DOHH2 (cell line): ENCODE measurements around the gene AMFR.
A peak's percentile ranks its signal among the peaks of the same experiment; 100 is the strongest.

Experiments used
- H3F3A ChIP-seq: fragments of 200-600 bp; sonication (generic), shearing (Covaris generic); 2 replicates; pipeline ENCODE4 v1.6.0; 2016; ENCODE audit warnings: antibody characterized with exemption, mild to moderate bottlenecking; ENCODE audit not compliant: control insufficient read depth, insufficient read depth
- H3K27ac ChIP-seq: fragments of 200-600 bp; sonication (generic); 2 replicates; pipeline ENCODE4 v1.5.1; 2014; ENCODE audit warnings: low read depth, mild to moderate bottlenecking, low read length, moderate library complexity
- H3K27me3 ChIP-seq: fragments of 200-600 bp; sonication (generic); 2 replicates; pipeline ENCODE4 v1.6.1; 2014; ENCODE audit warnings: mild to moderate bottlenecking, low read length, mixed read lengths; ENCODE audit not compliant: control insufficient read depth
- H3K36me3 ChIP-seq: fragments of 200-600 bp; sonication (generic); 2 replicates; pipeline ENCODE4 v1.6.1; 2014; ENCODE audit warnings: mild to moderate bottlenecking, low read length, moderate library complexity, mixed read lengths; ENCODE audit not compliant: control insufficient read depth
- H3K4me1 ChIP-seq: fragments of 200-600 bp; sonication (generic); 2 replicates; pipeline ENCODE4 v1.6.1; 2014; ENCODE audit warnings: mild to moderate bottlenecking, low read length, mixed read lengths; ENCODE audit not compliant: control insufficient read depth
- H3K4me2 ChIP-seq: fragments of 200-600 bp; sonication (generic); 2 replicates; pipeline ENCODE4 v1.6.0; 2014; ENCODE audit warnings: mild to moderate bottlenecking, low read length, moderate library complexity
- H3K4me3 ChIP-seq: fragments of 200-600 bp; sonication (generic); 2 replicates; pipeline ENCODE4 v1.5.1; 2014; ENCODE audit warnings: mild to moderate bottlenecking, low read length, mixed read lengths
- H3K79me2 ChIP-seq: fragments of 200-600 bp; sonication (generic); 2 replicates; pipeline ENCODE4 v1.6.1; 2014; ENCODE audit warnings: mild to moderate bottlenecking, low read length, mixed read lengths; ENCODE audit not compliant: control insufficient read depth
- H3K9me2 ChIP-seq: fragments of 200-600 bp; sonication (generic); replicated peaks from 2 replicates; pipeline ENCODE4 v1.6.1; 2014; ENCODE audit warnings: mild to moderate bottlenecking, low read length, mixed read lengths; ENCODE audit not compliant: control insufficient read depth
- H3K9me3 ChIP-seq: fragments of 200-600 bp; sonication (generic); 2 replicates; pipeline ENCODE4 v1.6.1; 2014; ENCODE audit warnings: antibody characterized with exemption, low read length, mixed read lengths; ENCODE audit not compliant: control insufficient read depth, insufficient read depth
- H4K20me1 ChIP-seq: fragments of 200-600 bp; sonication (generic); 2 replicates; pipeline ENCODE4 v1.6.0; 2014; ENCODE audit warnings: low read depth, mild to moderate bottlenecking, antibody characterized with exemption, low read length, moderate library complexity; ENCODE audit not compliant: control insufficient read depth, insufficient read depth
- EZH2phosphoT487 ChIP-seq: fragments of 200-600 bp; sonication (generic); IDR thresholded peaks from 2 replicates; pipeline ENCODE4 v1.6.1; 2017; ENCODE audit warnings: borderline replicate concordance, mild to moderate bottlenecking, antibody characterized with exemption, low read length, moderate library complexity, mixed read lengths
- TF ChIP-seq, protein P1 (sequence below): fragments of 200-600 bp; sonication (generic); IDR thresholded peaks from one replicate; pipeline ENCODE4 v1.5.1; 2014; ENCODE audit warnings: antibody characterized with exemption, mild to moderate bottlenecking, low read depth, low read length; ENCODE audit not compliant: poor library complexity, severe bottlenecking

Gene AMFR

DNA sequence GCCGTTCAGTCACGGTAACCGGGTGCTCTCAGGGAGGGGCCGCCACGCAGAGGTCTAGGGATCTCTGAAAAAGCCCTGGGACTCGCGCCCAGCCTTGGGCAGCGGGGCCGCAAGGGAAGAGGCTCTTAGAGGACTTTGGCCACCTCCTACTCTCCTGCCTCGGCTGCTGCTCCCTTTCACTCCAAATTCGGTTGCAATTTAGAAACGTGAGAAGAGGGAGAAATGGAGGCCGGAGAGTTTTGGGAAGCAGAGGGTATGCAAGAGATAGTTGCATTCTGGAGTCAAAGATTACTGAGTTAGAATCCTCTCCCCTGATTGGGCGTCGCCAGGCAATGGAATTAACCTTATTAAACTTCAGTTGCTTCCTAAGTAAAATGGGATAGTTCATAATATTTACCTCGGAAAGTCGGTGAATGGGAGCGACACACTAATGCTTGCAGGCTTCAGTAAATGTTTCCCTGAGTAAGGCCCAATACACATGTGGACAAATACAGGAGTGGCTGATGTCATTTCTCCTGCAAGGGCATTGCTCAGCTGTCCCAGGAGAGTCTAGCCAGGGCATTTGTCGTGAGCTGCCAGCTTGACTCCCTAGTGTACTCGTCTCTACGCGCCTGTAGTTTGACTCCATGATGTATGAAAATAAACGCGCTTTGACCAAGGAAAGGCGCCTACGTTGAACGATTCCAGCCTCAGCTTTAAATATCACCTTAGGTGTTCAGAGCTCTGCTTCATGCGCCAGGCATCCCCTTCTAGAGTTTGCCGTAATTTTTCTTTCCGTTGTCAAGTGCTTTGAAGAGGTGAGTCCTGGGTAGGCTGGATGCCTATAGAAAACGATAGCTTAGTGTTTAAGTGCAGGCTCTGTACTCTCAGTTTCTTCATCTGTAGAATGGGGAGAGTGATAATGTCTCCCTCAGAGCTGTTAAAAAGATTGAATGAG is 26.7 kb upstream of the AMFR start:
- H3K4me3 ChIP-seq = peak overlapping the region; percentile 79
- no peaks in the 10 kb centered on the region for H3K27me3 ChIP-seq
- H3F3A ChIP-seq = no peaks in the 10 kb centered on the region
- peaks cover 77% of the 10 kb centered on the region for H3K79me2 ChIP-seq
- peaks cover 80% of the 10 kb centered on the region for H3K36me3 ChIP-seq
- H3K9me3 ChIP-seq = no peaks in the 10 kb centered on the region
- H3K4me2 ChIP-seq = peak overlapping the region; percentile 89
- peaks cover 37% of the 10 kb centered on the region for H3K4me1 ChIP-seq
- no peak for TF ChIP-seq EZH2phosphoT487
- TF ChIP-seq, protein P1, sequence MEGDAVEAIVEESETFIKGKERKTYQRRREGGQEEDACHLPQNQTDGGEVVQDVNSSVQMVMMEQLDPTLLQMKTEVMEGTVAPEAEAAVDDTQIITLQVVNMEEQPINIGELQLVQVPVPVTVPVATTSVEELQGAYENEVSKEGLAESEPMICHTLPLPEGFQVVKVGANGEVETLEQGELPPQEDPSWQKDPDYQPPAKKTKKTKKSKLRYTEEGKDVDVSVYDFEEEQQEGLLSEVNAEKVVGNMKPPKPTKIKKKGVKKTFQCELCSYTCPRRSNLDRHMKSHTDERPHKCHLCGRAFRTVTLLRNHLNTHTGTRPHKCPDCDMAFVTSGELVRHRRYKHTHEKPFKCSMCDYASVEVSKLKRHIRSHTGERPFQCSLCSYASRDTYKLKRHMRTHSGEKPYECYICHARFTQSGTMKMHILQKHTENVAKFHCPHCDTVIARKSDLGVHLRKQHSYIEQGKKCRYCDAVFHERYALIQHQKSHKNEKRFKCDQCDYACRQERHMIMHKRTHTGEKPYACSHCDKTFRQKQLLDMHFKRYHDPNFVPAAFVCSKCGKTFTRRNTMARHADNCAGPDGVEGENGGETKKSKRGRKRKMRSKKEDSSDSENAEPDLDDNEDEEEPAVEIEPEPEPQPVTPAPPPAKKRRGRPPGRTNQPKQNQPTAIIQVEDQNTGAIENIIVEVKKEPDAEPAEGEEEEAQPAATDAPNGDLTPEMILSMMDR = no peak
- peaks cover 33% of the 10 kb centered on the region; the same call in 1 of the 2 replicates for H4K20me1 ChIP-seq
- H3K9me2 ChIP-seq = no peaks in the 10 kb centered on the region
- H3K27ac ChIP-seq = peak overlapping the region; percentile 82

DNA sequence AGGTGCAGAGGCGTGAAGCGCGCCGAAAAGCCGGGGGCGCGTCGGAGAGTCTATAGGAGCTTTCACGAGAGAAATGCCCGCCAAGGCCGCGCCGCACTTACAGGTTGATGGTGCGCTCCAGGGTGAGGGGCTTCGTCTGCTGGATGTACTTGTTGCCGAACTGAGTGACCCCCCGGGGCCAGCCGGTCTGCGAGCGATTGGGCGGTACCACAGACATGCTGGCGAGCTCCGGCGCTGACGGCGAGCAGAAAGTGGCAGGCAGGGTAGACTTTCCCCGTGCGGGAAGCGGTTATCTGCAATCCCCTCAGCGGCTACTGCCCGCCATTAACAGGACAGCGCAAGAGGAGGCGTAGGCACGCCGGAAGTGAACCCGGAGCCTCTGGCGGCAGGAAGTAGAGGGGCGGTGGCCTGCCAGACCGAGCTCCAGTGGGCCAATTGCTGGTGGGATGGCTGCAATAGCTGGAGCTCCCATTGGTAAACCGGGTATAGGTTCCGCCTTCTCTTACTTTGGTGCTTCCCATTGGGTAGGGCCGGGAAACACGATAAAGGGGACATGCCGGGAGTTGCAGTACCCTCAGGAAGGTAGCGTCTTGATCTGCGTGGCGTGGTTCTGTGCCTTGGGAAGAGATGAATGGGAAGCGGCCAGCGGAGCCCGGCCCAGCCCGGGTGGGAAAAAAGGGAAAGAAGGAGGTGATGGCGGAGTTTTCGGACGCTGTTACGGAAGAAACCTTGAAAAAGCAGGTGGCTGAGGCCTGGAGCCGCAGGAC is 25.8 kb upstream of the AMFR start, which contains the start of the genes NUDT21 and OGFOD1:
NUDT21 (minus strand) TSS at position 347 of the 767 bp plus-strand sequence; CDS start at position 217, 130 bp downstream.
OGFOD1 (plus strand) TSS at position 569 of the 767 bp plus-strand sequence; CDS start at position 628, 59 bp downstream.
- Histone ChIP-seq H3K36me3 (peaks cover 80% of the 10 kb centered on the region), H3K79me2 (peaks cover 85% of the 10 kb centered on the region), H4K20me1 (peaks cover 33% of the 10 kb centered on the region; the same call in 1 of the 2 replicates), H3K4me2 (peak within 1 kb of the TSS; percentile 89), H3K9me3 (no peaks in the 10 kb centered on the region), H3K9me2 (no peaks in the 10 kb centered on the region), H3K4me1 (peaks cover 37% of the 10 kb centered on the region), H3K27ac (peak within 1 kb of the TSS; percentile 82), H3K27me3 (no peaks in the 10 kb centered on the region), H3K4me3 (peak within 1 kb of the TSS; percentile 79), H3F3A (no peaks in the 10 kb centered on the region)
- no peak for TF ChIP-seq EZH2phosphoT487
- TF ChIP-seq, protein P1 = no peak

DNA sequence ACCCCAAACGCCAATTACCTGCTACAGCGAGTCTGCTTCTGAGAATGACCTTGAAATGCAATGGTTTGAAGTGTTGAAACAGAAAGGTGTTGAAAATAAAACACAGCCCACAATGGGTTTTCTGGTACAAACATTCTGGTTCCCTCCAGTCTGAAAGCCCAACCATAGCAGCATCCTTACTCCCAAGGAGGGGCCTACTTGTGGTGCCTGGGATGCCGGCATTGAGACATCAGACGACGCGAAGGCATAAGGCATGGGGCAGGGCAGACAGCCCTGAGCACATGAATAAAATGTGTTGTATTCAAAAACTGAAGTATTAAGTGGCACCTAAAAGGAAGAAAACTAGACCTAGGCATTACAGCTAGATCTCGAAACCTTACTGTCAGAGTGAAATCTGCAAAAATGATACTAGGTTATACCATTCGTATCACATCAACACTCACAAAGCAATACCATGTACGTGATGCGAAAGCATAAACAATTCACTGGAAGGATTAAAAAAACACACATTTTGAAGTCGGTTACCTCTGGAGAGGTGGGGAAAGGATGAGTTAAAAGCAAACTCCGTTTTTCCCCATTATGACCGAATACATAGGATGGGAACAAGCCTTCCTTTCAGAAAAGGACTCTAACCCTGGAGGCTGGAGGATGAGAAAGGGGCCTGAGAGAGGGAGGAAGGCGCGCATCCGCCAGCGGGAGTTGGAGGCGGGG is 25.1 kb upstream of the AMFR start:
- Histone ChIP-seq H3K36me3 (peaks cover 80% of the 10 kb centered on the region), H3K9me3 (no peaks in the 10 kb centered on the region), H4K20me1 (peaks cover 33% of the 10 kb centered on the region; the same call in 1 of the 2 replicates), H3K79me2 (peaks cover 93% of the 10 kb centered on the region), H3K4me1 (peaks cover 37% of the 10 kb centered on the region), H3K27me3 (no peaks in the 10 kb centered on the region), H3F3A (no peaks in the 10 kb centered on the region), H3K27ac (peak overlapping the region; percentile 82), H3K9me2 (no peaks in the 10 kb centered on the region), H3K4me3 (peak overlapping the region; percentile 79), H3K4me2 (peak overlapping the region; percentile 83)
- TF ChIP-seq, protein P1 = no peak
- no peak for TF ChIP-seq EZH2phosphoT487
